SU-DHL-6 (cell line): ENCODE measurements around the gene NGB.

Experiments
- H2AFZ ChIP-seq: fragments of 200-600 bp; sonication (generic); 2 replicates; pipeline ENCODE4 v1.6.1; 2014; ENCODE audit warnings: low read depth, mild to moderate bottlenecking, moderate library complexity, mixed read lengths, antibody characterized with exemption, low read length; ENCODE audit not compliant: severe bottlenecking
- H3F3A ChIP-seq: fragments of 200-600 bp; shearing (Covaris generic); 2 replicates; pipeline ENCODE4 v1.6.0; 2016; ENCODE audit warnings: antibody characterized with exemption, mild to moderate bottlenecking; ENCODE audit not compliant: insufficient read depth
- H3K27ac ChIP-seq: fragments of 200-600 bp; sonication (generic); 2 replicates; pipeline ENCODE4 v1.5.1; 2016; ENCODE audit warnings: low read depth, mild to moderate bottlenecking, low read length, moderate library complexity, mixed read lengths
- H3K27me3 ChIP-seq: fragments of 200-600 bp; sonication (generic), shearing (Covaris generic); 2 replicates; pipeline ENCODE4 v1.6.0; 2014; ENCODE audit warnings: mild to moderate bottlenecking, low read length
- H3K36me3 ChIP-seq: fragments of 200-600 bp; sonication (generic); 2 replicates; pipeline ENCODE4 v1.6.1; 2014; ENCODE audit warnings: mild to moderate bottlenecking, low read length, mixed read lengths
- H3K4me2 ChIP-seq: fragments of 300-600, 200-600 bp; shearing (Covaris generic), sonication (generic); 2 replicates; pipeline ENCODE4 v1.6.0; 2014; ENCODE audit warnings: low read length, low read depth, mild to moderate bottlenecking; ENCODE audit not compliant: poor library complexity, severe bottlenecking
- H3K4me3 ChIP-seq: fragments of 200-600 bp; sonication (generic); 2 replicates; pipeline ENCODE4 v1.5.1; 2014; ENCODE audit warnings: antibody characterized with exemption, low read length, mild to moderate bottlenecking, mixed read lengths; ENCODE audit not compliant: insufficient read depth, poor library complexity, severe bottlenecking
- H3K79me2 ChIP-seq: fragments of 200-600 bp; sonication (generic); 2 replicates; pipeline ENCODE4 v1.6.1; 2014; ENCODE audit warnings: mild to moderate bottlenecking, low read length, moderate library complexity; ENCODE audit not compliant: insufficient read depth
- H3K9ac ChIP-seq: fragments of 200-600 bp; sonication (generic); 2 replicates; pipeline ENCODE4 v1.7.0; 2014; ENCODE audit warnings: mild to moderate bottlenecking, low read length
- H3K9me2 ChIP-seq: fragments of 200-600 bp; sonication (generic); replicated peaks from 2 replicates; pipeline ENCODE4 v1.6.1; 2014; ENCODE audit warnings: low read length; ENCODE audit not compliant: insufficient read depth
- H3K9me3 ChIP-seq: fragments of 200-600 bp; sonication (generic); 2 replicates; pipeline ENCODE4 v1.6.1; 2014; ENCODE audit warnings: low read length, mixed read lengths; ENCODE audit not compliant: insufficient read depth
- H4K20me1 ChIP-seq: fragments of 200-600 bp; sonication (generic); 2 replicates; pipeline ENCODE4 v1.6.1; 2014; ENCODE audit warnings: low read depth, mild to moderate bottlenecking, antibody characterized with exemption, low read length, moderate library complexity, mixed read lengths
- EZH2phosphoT487 ChIP-seq: fragments of 200-600 bp; sonication (generic), shearing (Covaris generic); conservative IDR thresholded peaks from 2 replicates; pipeline ENCODE4 v1.6.1; 2018; ENCODE audit warnings: mild to moderate bottlenecking, antibody characterized with exemption, low read length, moderate library complexity, mixed read lengths
- TF ChIP-seq, protein P1 (sequence below): fragments of 200-600 bp; sonication (generic); IDR thresholded peaks from one replicate; pipeline ENCODE4 v1.5.1; 2017; ENCODE audit warnings: antibody characterized with exemption, mild to moderate bottlenecking, low read length, moderate library complexity; ENCODE audit not compliant: insufficient read depth, poor library complexity, severe bottlenecking

NGB gene

DNA sequence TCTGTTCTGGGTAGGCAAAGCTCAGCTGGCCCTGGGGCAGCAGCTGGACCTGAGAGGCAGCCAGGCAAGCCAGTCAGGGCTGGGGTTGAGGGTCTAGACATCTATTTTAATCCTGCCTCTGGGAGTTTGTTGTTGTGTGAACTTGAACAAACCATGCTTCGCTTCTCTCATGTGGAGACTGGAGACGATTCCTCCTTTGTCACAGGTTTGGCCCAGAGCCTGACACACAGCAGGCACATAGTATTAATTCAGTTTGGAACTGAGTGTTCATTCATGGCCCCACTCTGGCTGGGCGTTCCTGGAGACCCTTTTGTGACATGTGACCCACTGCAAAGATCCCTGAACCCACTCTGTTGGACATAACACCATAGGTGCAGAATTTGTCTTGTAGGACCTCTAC is 39.3 kb downstream of the NGB start:
- Histone ChIP-seq H3F3A (no peaks in the 10 kb centered on the region), H3K4me2 (no peak overlapping the region), H3K27ac (no peak overlapping the region), H3K9me2 (no peaks in the 10 kb centered on the region), H3K27me3 (no peaks in the 10 kb centered on the region), H3K9ac (no peak overlapping the region), H4K20me1 (no peaks in the 10 kb centered on the region), H3K9me3 (no peaks in the 10 kb centered on the region), H3K4me3 (no peak overlapping the region), H3K36me3 (no peaks in the 10 kb centered on the region), H2AFZ (no peak overlapping the region), H3K79me2 (no peaks in the 10 kb centered on the region)
- TF ChIP-seq, protein P1, sequence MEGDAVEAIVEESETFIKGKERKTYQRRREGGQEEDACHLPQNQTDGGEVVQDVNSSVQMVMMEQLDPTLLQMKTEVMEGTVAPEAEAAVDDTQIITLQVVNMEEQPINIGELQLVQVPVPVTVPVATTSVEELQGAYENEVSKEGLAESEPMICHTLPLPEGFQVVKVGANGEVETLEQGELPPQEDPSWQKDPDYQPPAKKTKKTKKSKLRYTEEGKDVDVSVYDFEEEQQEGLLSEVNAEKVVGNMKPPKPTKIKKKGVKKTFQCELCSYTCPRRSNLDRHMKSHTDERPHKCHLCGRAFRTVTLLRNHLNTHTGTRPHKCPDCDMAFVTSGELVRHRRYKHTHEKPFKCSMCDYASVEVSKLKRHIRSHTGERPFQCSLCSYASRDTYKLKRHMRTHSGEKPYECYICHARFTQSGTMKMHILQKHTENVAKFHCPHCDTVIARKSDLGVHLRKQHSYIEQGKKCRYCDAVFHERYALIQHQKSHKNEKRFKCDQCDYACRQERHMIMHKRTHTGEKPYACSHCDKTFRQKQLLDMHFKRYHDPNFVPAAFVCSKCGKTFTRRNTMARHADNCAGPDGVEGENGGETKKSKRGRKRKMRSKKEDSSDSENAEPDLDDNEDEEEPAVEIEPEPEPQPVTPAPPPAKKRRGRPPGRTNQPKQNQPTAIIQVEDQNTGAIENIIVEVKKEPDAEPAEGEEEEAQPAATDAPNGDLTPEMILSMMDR: no peak

DNA sequence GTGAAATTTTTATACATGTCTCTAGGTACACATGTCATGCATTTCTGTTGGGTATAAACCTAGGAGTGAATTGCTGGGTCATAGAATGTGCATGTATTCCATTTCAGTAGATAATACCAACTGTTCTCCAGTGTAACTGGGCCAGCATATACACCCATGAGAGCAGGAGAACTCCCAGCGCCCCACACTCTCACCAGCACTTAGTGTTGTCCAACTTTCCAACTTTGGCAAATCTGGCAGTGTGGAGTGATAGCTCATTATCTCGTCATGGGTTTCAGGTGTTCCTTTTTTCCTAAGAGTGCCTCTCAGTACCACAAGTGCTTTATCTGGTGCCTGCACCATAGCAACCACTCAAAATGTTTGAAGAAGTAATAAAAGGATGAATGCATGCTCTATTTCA is 40.1 kb downstream of the NGB start:
- H3K9me2 ChIP-seq: no peaks in the 10 kb centered on the region
- no peaks in the 10 kb centered on the region for H3F3A ChIP-seq
- H3K9ac ChIP-seq: no peak overlapping the region
- H3K9me3 ChIP-seq: no peaks in the 10 kb centered on the region
- H3K4me2 ChIP-seq: no peak overlapping the region
- no peak overlapping the region for H2AFZ ChIP-seq
- no peaks in the 10 kb centered on the region for H4K20me1 ChIP-seq
- H3K4me3 ChIP-seq: no peak overlapping the region
- H3K27ac ChIP-seq: no peak overlapping the region
- H3K27me3 ChIP-seq: no peaks in the 10 kb centered on the region
- H3K79me2 ChIP-seq: no peaks in the 10 kb centered on the region
- H3K36me3 ChIP-seq: no peaks in the 10 kb centered on the region
- TF ChIP-seq EZH2phosphoT487: no peak
- TF ChIP-seq, protein P1: no peak

GRCh38 chr14:77228056-77228455 is 43.0 kb downstream of the NGB start:
- H3K9ac ChIP-seq: no peak overlapping the region
- TF ChIP-seq EZH2phosphoT487: no peak
- TF ChIP-seq, protein P1: no peak
- no peaks in the 10 kb centered on the region for H3K9me2 ChIP-seq
- H3K4me3 ChIP-seq: no peak overlapping the region
- no peaks in the 10 kb centered on the region for H3K27me3 ChIP-seq
- no peaks in the 10 kb centered on the region for H3K9me3 ChIP-seq
- H3K27ac ChIP-seq: no peak overlapping the region
- no peaks in the 10 kb centered on the region for H3F3A ChIP-seq
- H2AFZ ChIP-seq: no peak overlapping the region
- no peaks in the 10 kb centered on the region for H3K79me2 ChIP-seq
- H3K36me3 ChIP-seq: no peaks in the 10 kb centered on the region
- H4K20me1 ChIP-seq: no peaks in the 10 kb centered on the region
- H3K4me2 ChIP-seq: no peak overlapping the region
